ES-I3 (cell line): ENCODE measurements around the gene SEMA3E.

Source experiments
- H3K36me3 ChIP-seq: 2 replicates; pipeline ENCODE4 v1.6.1; 2013; ENCODE audit warnings: mild to moderate bottlenecking, low read length, control low read depth, moderate library complexity; ENCODE audit not compliant: insufficient read depth
- H3K4me1 ChIP-seq: 2 replicates; pipeline ENCODE4 v1.6.1; 2013; ENCODE audit warnings: mild to moderate bottlenecking, control low read depth, low read length; ENCODE audit not compliant: insufficient read depth
- H3K9ac ChIP-seq: 2 replicates; pipeline ENCODE4 v1.6.1; 2013; ENCODE audit warnings: low read depth, mild to moderate bottlenecking, low read length, moderate library complexity
- H3K9me3 ChIP-seq: 2 replicates; pipeline ENCODE4 v1.6.1; 2013; ENCODE audit warnings: mild to moderate bottlenecking, low read length, moderate library complexity; ENCODE audit not compliant: control insufficient read depth, insufficient read depth

The SEMA3E gene

DNA sequence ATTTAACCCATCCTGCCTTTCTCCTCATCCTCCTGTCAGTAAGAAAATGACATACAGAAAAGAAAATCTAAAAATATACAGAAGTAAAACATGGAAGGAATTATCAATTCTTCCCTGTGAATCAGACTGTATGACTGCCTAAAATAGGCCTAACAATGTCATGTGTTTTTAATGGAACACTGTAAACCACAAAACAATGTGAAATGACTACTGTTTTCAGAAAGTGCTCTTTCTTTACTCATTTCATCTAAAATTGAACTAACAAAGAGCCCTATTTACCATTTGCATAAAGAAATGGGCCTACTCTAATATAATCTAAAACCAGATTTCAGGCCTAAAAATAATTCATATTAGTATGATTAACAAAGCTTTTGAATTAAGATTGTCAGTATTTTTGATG is 35.7 kb downstream of the SEMA3E start:
- H3K9ac ChIP-seq = no peak overlapping the region
- H3K36me3 ChIP-seq = no peaks in the 10 kb centered on the region
- H3K4me1 ChIP-seq = peaks cover 25% of the 10 kb centered on the region
- no peaks in the 10 kb centered on the region for H3K9me3 ChIP-seq

DNA sequence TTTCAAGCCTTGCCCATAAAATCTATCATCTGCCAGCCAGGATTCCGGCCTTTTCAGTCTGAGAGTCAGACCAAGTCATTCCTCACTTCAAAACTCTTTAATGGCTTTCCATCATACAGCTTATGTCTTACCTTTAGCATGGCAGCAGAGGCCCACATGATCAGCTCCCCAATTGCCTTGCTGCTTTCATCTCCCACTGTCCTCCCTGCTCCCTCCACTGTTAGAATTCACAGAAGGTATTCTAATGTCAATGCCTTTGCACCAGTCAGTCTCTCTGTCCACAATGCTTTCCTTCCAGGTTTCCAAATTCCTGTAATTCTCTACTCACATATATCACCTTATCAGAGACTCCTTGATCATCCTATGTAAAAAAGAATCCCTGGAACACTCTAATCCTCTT is 37.2 kb downstream of the SEMA3E start:
- Histone ChIP-seq H3K9ac (no peak overlapping the region), H3K4me1 (peaks cover 25% of the 10 kb centered on the region), H3K36me3 (no peaks in the 10 kb centered on the region), H3K9me3 (no peaks in the 10 kb centered on the region)

DNA sequence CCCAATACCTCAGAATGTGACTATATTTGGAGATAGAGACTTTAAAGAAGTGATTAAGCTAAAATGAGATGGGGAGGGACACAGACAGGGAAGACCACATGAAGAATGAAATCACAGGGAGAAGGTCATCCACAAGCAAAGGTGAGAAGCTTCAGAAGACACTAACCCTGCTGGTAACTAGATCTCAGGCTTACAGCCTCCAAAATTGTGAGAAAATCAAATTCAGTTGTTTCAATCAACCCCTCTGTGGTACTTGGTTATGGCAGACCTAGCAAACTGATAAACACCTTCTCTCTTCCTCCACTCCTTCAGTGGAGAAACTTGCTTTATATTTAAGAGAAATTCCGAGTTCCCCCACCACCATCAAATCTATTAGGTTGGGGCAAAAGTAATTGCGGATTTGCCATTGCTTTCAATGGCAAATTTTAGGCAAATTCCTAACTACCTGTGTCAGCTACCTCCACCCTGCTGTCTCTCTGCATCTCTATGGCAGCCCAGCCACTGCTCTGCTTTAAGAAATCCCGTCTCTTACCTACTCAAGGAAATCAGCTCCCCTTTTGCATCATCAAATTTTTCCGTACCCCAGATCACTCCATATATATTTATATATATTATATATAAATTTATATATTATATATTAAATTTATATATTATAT is 38.2 kb downstream of the SEMA3E start:
- no peaks in the 10 kb centered on the region; the same call in 1 of the 2 replicates for H3K9me3 ChIP-seq
- H3K9ac ChIP-seq = no peak overlapping the region; the same call in 1 of the 2 replicates
- H3K36me3 ChIP-seq = no peaks in the 10 kb centered on the region
- peaks cover 17% of the 10 kb centered on the region; the same call in 1 of the 2 replicates for H3K4me1 ChIP-seq

DNA sequence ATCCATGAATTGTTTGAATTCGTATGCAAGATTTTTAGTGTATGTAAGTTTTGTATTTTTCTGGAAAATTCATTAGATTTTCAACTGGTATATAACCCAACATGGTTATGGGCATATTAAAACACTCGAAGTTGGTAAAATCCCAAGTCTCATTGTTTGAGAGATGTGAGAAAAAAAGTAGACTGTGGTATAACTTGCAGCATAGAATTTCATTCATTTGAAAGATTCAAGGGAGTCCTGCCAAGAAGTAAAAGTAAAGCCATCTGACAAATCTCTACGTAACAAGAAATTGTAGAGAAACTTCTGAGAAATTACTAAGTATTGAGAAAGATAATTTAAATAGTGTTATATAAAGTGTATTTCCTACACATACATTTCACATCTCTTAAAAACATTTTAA is 40.2 kb downstream of the SEMA3E start:
- Histone ChIP-seq H3K9ac (no peak overlapping the region), H3K36me3 (no peaks in the 10 kb centered on the region), H3K4me1 (peaks cover 14% of the 10 kb centered on the region; the same call in 1 of the 2 replicates), H3K9me3 (no peaks in the 10 kb centered on the region; the same call in 1 of the 2 replicates)

DNA sequence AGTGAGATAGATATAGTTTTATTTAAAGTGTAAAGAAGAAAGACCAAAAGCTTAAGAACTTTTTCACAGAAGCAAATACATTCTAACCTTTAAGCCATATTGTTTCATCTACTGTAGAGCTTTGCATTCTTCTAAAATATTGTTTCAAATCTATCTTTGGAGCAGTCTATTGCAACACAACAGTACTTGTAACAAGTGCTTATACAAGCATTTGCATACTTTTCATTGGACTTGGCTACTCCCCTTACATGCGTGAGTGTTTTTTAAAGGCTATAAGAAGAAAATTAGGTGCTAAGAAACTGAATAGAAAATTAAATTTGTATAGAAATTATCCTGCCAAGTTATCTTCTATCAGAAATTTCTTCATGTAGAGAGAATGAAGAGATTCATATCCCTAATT is 45.3 kb downstream of the SEMA3E start:
- Histone ChIP-seq H3K4me1 (no peaks in the 10 kb centered on the region), H3K9ac (no peak overlapping the region), H3K9me3 (no peaks in the 10 kb centered on the region; the same call in 1 of the 2 replicates)

DNA sequence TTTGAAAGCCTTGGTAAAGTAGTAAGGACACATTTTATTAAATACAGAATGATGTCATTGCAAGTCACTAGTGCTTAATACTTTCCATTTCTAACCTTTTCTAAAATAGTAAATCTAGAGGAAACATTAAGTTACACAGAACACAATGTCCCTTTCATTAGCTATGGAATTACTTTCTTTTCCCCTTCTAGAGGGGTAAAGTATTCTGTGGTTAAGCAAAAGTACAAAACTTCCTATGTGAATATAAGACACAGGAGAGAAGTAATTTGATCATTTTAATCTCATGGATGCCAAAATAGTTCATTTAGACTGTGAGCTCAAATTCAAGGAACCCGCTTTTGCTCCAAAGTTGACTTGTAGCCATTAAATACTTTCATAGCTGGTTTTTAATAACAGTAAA is 49.8 kb downstream of the SEMA3E start:
- Histone ChIP-seq H3K9me3 (no peaks in the 10 kb centered on the region), H3K9ac (no peak overlapping the region), H3K36me3 (no peaks in the 10 kb centered on the region), H3K4me1 (no peaks in the 10 kb centered on the region)

More for the DNA sequence above, 45.3 kb downstream of the SEMA3E start:
- no peaks in the 10 kb centered on the region for H3K36me3 ChIP-seq

DNA sequence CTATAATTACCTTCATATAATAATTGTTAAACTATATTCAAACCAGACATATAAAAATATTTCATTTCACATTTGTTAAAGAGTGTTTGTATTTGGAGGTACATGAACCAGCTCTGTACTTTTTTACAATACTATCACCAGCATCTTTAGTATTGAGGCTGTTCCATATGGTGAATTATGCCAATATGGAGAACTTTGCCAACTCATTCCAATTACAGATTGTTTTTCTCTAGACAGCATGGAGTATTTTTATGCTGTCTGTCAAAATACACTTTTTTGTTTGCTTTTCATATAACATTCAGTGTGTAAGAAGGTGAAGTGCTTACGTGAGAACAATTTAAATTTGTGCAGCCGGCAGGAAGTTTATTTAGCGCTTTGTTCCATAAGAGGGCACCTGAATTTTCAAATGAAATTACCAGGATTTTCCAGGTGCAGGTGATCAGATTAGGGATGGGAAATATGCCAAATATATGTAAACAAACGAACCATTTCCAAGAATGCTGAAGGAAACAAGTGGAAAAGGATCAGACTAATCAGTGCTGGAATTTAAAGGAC is 54.9 kb downstream of the SEMA3E start:
- H3K9me3 ChIP-seq = no peaks in the 10 kb centered on the region
- H3K4me1 ChIP-seq = no peaks in the 10 kb centered on the region
- H3K36me3 ChIP-seq = no peaks in the 10 kb centered on the region
- no peak overlapping the region for H3K9ac ChIP-seq

DNA sequence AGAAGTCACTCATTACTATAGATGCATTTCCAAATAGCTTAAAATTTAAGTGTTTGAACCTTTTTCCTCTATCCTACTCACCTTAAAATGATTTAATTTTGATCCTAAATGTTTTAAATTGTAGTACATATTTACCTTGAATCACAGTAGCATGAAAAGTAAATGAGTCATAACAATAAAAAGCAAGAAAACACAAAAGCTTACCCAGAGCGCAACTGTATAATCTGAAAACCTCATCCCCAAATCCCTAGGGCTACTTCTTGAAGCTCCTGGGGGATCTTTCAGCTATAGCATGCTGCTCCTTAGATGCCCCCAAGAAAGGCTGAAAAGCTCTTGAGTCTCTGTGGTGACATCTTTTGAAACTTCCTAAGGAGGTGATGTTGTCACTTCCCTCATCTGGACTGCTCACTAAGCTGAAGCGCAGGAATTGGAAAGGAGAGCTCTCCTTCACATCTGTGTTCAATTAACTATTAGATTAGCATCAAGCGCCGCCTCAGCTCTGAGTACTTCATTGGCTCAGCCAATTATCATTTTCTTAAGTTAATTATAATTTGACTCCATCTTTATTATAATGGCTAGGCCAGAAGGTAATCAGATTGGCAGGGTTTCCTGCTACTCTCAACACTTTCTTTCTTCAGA is 60.2 kb downstream of the SEMA3E start:
- no peak overlapping the region for H3K9ac ChIP-seq
- no peaks in the 10 kb centered on the region for H3K4me1 ChIP-seq
- H3K9me3 ChIP-seq = no peaks in the 10 kb centered on the region
- no peaks in the 10 kb centered on the region for H3K36me3 ChIP-seq

DNA sequence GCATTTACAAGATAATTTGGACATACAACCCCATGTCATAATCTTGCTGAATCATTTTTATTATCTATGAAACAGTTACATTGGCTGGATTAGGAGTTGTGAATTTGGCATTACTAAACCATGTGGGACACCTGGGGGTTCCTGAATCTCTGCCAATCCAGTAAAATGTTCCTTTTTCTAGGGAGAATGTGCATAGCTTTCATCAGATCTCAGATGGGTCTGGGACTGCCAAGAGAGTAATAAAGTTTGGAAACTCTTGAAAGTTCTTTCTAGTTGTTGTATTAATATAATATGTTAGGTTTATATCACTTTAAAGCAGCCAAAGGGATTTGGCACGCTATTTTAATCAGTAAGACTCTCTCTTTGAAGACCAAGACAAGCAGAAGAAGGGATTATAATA is 62.7 kb downstream of the SEMA3E start:
- no peaks in the 10 kb centered on the region for H3K36me3 ChIP-seq
- no peaks in the 10 kb centered on the region for H3K9me3 ChIP-seq
- H3K9ac ChIP-seq = no peak overlapping the region
- H3K4me1 ChIP-seq = no peaks in the 10 kb centered on the region

DNA sequence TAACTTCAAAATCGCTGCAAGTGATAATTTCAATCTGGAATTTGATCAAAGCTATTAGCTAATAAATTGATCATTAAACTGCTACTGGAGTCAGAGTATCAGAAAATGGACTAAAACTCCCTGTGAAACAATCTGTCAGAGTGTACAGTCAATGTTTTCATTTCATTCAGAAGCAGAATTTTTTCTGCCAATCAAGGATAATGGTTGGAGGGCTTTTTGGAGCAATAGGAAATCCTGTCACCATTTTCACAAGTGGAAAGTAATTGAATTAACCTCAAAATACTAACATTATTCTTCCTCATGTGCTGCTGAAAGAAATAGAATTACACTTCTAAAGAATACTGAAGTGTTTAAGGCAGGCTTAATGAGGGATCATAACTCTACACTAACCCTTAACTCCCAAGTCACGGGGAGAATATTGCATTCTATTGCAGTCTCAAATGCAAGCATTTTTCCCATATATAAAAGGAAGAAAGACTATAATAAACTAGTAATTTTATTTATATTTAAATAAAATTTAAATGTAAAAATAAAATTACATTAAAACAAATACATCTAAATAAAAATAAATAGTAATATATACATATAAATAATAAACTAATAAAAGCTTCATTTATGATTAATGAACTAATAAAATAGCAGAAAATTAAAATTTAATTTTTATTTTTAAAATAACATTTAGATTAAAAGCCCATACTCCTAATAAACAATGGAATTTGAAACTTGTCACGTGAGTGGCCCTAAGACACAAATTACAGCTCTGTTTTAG is 67.1 kb downstream of the SEMA3E start:
- H3K9ac ChIP-seq = no peak overlapping the region
- H3K4me1 ChIP-seq = no peaks in the 10 kb centered on the region
- H3K9me3 ChIP-seq = no peaks in the 10 kb centered on the region
- no peaks in the 10 kb centered on the region for H3K36me3 ChIP-seq

DNA sequence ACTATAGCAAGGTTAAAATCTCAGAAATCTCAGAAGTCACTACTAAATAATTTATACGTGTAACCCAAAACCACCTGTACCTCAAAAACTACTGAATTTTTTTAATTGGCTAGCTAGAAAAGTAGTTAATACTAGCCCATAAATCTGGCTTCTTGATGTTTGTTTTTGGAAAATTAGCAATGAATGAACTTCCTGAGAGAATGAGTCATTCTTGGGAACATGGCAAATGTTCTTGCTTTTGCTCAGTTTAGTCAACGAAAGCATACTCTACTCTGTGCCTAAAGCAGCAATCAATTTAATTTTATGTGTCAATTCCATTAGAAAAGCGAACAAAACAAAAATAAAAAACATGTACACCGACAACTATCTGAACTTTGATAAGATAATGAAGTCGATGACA is 69.2 kb downstream of the SEMA3E start:
- no peaks in the 10 kb centered on the region for H3K9me3 ChIP-seq
- no peak overlapping the region for H3K9ac ChIP-seq
- H3K4me1 ChIP-seq = no peaks in the 10 kb centered on the region
- no peaks in the 10 kb centered on the region for H3K36me3 ChIP-seq

DNA sequence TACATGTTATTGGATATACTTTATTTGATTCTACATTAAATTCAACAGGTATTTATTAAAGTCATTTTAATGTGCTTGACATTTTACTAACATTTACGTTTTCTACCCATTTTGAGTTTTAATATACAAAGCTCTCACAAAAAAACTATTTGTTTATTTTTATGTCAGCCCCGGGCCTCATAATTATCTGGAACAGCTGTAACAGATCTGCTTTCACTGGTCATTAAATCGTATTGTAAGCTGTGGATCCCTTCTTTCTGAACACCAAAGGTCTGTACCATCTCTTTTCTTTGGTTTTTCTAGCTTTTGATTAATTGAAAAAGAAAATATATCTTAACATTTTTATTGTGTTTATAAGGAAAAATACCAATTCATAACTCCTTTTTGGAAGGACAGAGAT is 73.5 kb downstream of the SEMA3E start:
- no peaks in the 10 kb centered on the region; the same call in 1 of the 2 replicates for H3K9me3 ChIP-seq
- no peak overlapping the region for H3K9ac ChIP-seq
- no peaks in the 10 kb centered on the region for H3K4me1 ChIP-seq
- H3K36me3 ChIP-seq = no peaks in the 10 kb centered on the region

DNA sequence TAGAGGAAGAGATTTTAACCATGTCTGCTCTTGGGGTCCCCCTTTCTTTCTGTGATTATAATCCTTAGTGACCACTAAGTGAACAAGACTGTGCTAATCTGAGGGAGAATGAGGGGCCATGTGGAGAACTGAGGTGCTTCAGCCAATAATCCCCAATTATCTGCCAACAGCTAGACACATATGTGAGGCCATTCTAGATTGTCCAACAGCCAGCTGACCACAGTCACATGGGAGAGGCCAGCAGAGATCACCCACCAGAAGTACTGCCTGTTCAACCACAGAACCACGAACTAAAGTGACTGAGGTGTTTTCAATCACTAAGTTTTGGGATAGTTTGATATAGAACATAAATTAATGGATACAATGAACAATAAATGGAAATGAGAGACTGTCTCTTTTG is 74.3 kb downstream of the SEMA3E start:
- Histone ChIP-seq H3K9me3 (no peaks in the 10 kb centered on the region; the same call in 1 of the 2 replicates), H3K9ac (no peak overlapping the region), H3K4me1 (no peaks in the 10 kb centered on the region), H3K36me3 (no peaks in the 10 kb centered on the region)

DNA sequence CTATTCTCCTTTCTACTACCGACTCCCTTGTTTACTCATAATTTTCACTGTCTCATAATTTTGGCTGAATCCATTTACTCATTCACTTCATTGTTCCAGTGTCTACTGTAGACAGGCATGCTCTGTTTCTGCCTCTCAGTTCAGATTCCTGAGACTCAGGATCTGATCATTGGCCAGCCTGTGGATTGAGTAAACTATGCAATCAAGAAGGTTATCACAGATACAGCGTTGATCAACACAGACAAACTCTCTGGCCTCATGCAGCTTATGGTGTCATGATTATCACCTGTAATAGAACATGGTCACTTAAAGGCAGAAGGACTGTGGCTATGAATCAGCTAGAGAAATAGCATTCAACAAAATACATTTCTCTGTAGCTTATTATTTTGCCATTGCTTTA is 86.0 kb downstream of the SEMA3E start:
- Histone ChIP-seq H3K9ac (no peak overlapping the region), H3K9me3 (no peaks in the 10 kb centered on the region), H3K36me3 (no peaks in the 10 kb centered on the region), H3K4me1 (no peaks in the 10 kb centered on the region)
